Endothelial cell of umbilical vein (primary cell): Measurements from ENCODE around the gene MAGOHB.

Experiments used
- EZH2 ChIP-seq: IDR thresholded peaks from 2 replicates; pipeline ENCODE4 v1.6.1; 2012; ENCODE audit warnings: borderline replicate concordance, low read depth, mild to moderate bottlenecking, moderate library complexity, low read length, inconsistent platforms; ENCODE audit not compliant: severe bottlenecking
- GATA2 ChIP-seq: IDR thresholded peaks from 2 replicates; pipeline ENCODE4 v1.7.0; 2011; ENCODE audit warnings: low read depth, mild to moderate bottlenecking, moderate library complexity, mixed read lengths, low read length; ENCODE audit not compliant: insufficient read length, insufficient read depth
- JUN ChIP-seq: IDR thresholded peaks from 2 replicates; pipeline ENCODE4 v1.6.1; 2011; ENCODE audit warnings: borderline replicate concordance, low read depth; ENCODE audit not compliant: insufficient read length, insufficient read depth
- MAX ChIP-seq: IDR thresholded peaks from 2 replicates; pipeline ENCODE4 v1.6.1; 2011; ENCODE audit not compliant: insufficient read depth, insufficient read length
- MYC ChIP-seq: IDR thresholded peaks from one replicate; pipeline ENCODE4 v1.6.1; 2011; ENCODE audit warnings: mild to moderate bottlenecking, low read depth, low read length
- POLR2A ChIP-seq: IDR thresholded peaks from 2 replicates; pipeline ENCODE4 v1.6.1; 2012; ENCODE audit warnings: low read depth, mild to moderate bottlenecking, control low read depth, low read length
- POLR2AphosphoS5 ChIP-seq: IDR thresholded peaks from 2 replicates; pipeline ENCODE4 v1.6.1; 2012; ENCODE audit warnings: low read depth, mild to moderate bottlenecking, control low read depth, low read length, moderate library complexity; ENCODE audit not compliant: insufficient read depth
- TF ChIP-seq, protein P1 (sequence below), 2 donors: IDR thresholded peaks; 1 replicate in 1 of 2; 2 replicates in 1 of 2; pipeline ENCODE4 v1.5.1; 2011; ENCODE audit warnings: low read length in 2 of 2, mild to moderate bottlenecking in 2 of 2, moderate library complexity in 2 of 2, control low read depth in 1 of 2, inconsistent platforms in 1 of 2, low read depth in 1 of 2; ENCODE audit not compliant: insufficient read depth in 1 of 2; ENCODE audit errors: extremely low read depth in 1 of 2

- TF ChIP-seq POLR2A (no peak), MAX (no peak), POLR2AphosphoS5 (no peak), MYC (no peak), EZH2 (no peak), GATA2 (no peak), JUN (no peak)
- TF ChIP-seq, protein P1, sequence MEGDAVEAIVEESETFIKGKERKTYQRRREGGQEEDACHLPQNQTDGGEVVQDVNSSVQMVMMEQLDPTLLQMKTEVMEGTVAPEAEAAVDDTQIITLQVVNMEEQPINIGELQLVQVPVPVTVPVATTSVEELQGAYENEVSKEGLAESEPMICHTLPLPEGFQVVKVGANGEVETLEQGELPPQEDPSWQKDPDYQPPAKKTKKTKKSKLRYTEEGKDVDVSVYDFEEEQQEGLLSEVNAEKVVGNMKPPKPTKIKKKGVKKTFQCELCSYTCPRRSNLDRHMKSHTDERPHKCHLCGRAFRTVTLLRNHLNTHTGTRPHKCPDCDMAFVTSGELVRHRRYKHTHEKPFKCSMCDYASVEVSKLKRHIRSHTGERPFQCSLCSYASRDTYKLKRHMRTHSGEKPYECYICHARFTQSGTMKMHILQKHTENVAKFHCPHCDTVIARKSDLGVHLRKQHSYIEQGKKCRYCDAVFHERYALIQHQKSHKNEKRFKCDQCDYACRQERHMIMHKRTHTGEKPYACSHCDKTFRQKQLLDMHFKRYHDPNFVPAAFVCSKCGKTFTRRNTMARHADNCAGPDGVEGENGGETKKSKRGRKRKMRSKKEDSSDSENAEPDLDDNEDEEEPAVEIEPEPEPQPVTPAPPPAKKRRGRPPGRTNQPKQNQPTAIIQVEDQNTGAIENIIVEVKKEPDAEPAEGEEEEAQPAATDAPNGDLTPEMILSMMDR (IDR thresholded peaks at IDR 0.05; ENCODE audit: extremely low read depth in 1 of 2, insufficient read depth in 1 of 2, low read depth in 1 of 2, low read length in 2 of 2), result no peak
These were observed 58.5 kb downstream of the MAGOHB start for GRCh38 chr12:10554756-10555481.
